NCI-H226 (cell line): ENCODE data around the gene FSTL4.

Experiments used
- DNase-seq: peaks from one replicate; pipeline ENCODE4 v3.0.0-alpha.2; 2015

The FSTL4 gene

GRCh38 chr5:133278317-133278716, 334.0 kb downstream of the FSTL4 start:
- no peak for DNase-seq

GRCh38 chr5:133277744-133278143, 334.6 kb downstream of the FSTL4 start:
- no peak for DNase-seq

GRCh38 chr5:133276171-133276570, 336.2 kb downstream of the FSTL4 start:
- no peak for DNase-seq

- DNase-seq, result no peak
These were observed 336.7 kb downstream of the FSTL4 start for GRCh38 chr5:133275631-133276030.

- DNase-seq, result no peak
These were observed 337.8 kb downstream of the FSTL4 start for GRCh38 chr5:133274597-133274935.

GRCh38 chr5:133273661-133274596, 338.4 kb downstream of the FSTL4 start:
- no peak for DNase-seq

GRCh38 chr5:133272345-133272744, 340.0 kb downstream of the FSTL4 start:
- no peak for DNase-seq

- no peak for DNase-seq
These were observed 340.7 kb downstream of the FSTL4 start for GRCh38 chr5:133271606-133272005.

GRCh38 chr5:133269691-133270090, 342.6 kb downstream of the FSTL4 start:
- DNase-seq, result no peak

GRCh38 chr5:133267601-133268000, 344.7 kb downstream of the FSTL4 start:
- DNase-seq, result no peak

GRCh38 chr5:133266966-133267365, 345.4 kb downstream of the FSTL4 start:
- DNase-seq, result no peak

GRCh38 chr5:133266527-133266878, 345.8 kb downstream of the FSTL4 start:
- no peak for DNase-seq

GRCh38 chr5:133265720-133266526, 346.4 kb downstream of the FSTL4 start:
- no peak for DNase-seq

- DNase-seq, result no peak
These were observed 347.1 kb downstream of the FSTL4 start for GRCh38 chr5:133265257-133265656.

GRCh38 chr5:133262690-133263089, 349.7 kb downstream of the FSTL4 start:
- no peak for DNase-seq

- no peak for DNase-seq
These were observed 350.3 kb downstream of the FSTL4 start for GRCh38 chr5:133261993-133262392.

- no peak for DNase-seq
These were observed 351.6 kb downstream of the FSTL4 start for GRCh38 chr5:133260715-133261114.

GRCh38 chr5:133259199-133259997, 352.9 kb downstream of the FSTL4 start:
- DNase-seq, result no peak

GRCh38 chr5:133257977-133258376, 354.4 kb downstream of the FSTL4 start:
- no peak for DNase-seq

- no peak for DNase-seq
These were observed 356.1 kb downstream of the FSTL4 start for GRCh38 chr5:133256276-133256675.

- DNase-seq, result no peak
These were observed 357.5 kb downstream of the FSTL4 start for GRCh38 chr5:133254803-133255202.

GRCh38 chr5:133253671-133254070, 358.7 kb downstream of the FSTL4 start:
- DNase-seq, result no peak

- no peak for DNase-seq
These were observed 359.3 kb downstream of the FSTL4 start for GRCh38 chr5:133253070-133253469.
